Tibial nerve (tissue), 4 donors: ENCODE data around the gene ADGRB3. TPM values are rescaled to one million over a fixed set of nuclear protein-coding genes. Genes with fewer than 3 reads are reported as not detected.

Experiments used
- DNase-seq, 2 donors: peaks; one replicate each; pipeline ENCODE4 v3.0.0-alpha.2; 2019; ENCODE audit warnings: low spot score in 2 of 2
- H3K27ac ChIP-seq, 4 donors: fragments of 200-600 bp; sonication (generic) in 3 of 4; one replicate each; pipeline ENCODE4 v1.5.1; 2017 to 2019; ENCODE audit warnings: mild to moderate bottlenecking in 1 of 4
- H3K27me3 ChIP-seq, 2 donors: fragments of 200-600 bp; sonication (generic) in 1 of 2; one replicate each; pipeline versions ENCODE4 v1.5.1 to v1.6.0; 2017 to 2019
- H3K36me3 ChIP-seq, 3 donors: fragments of 200-600 bp; sonication (generic); one replicate each; pipeline ENCODE4 v1.5.1; 2018 to 2019
- H3K4me1 ChIP-seq, 4 donors: fragments of 200-600 bp; sonication (generic) in 3 of 4; one replicate each; pipeline ENCODE4 v1.5.1; 2017 to 2019
- H3K4me3 ChIP-seq, 4 donors: fragments of 200-600 bp; sonication (generic) in 3 of 4; one replicate each; pipeline ENCODE4 v1.5.1; 2017 to 2019; ENCODE audit warnings: mild to moderate bottlenecking in 1 of 4, moderate library complexity in 1 of 4
- H3K9me3 ChIP-seq, 4 donors: fragments of 200-600 bp; sonication (generic) in 3 of 4; one replicate each; pipeline ENCODE4 v1.5.1; 2017 to 2019
- CTCF ChIP-seq, 5 experiments: fragments of 200-600 bp in 3 of 5; fragments of 450-650 bp in 2 of 5; sonication (generic) in 3 of 5; IDR thresholded peaks; one replicate each; pipeline ENCODE4 v1.5.1; 2016 to 2019; ENCODE audit warnings: antibody characterized with exemption in 5 of 5, mild to moderate bottlenecking in 3 of 5, moderate library complexity in 2 of 5
- EP300 ChIP-seq, 2 donors: sonication (generic); formaldehyde crosslinking; IDR thresholded peaks; one replicate each; pipeline ENCODE4 v1.6.1; 2017; ENCODE audit warnings: antibody characterized with exemption in 2 of 2, mild to moderate bottlenecking in 1 of 2
- POLR2A ChIP-seq, 2 donors: fragments of 450-650 bp; IDR thresholded peaks; one replicate each; pipeline ENCODE4 v1.6.1; 2017; ENCODE audit warnings: antibody characterized with exemption in 2 of 2, mild to moderate bottlenecking in 2 of 2, moderate library complexity in 2 of 2
- WGBS, 2 donors: methylation state at CpG; one replicate each; pipeline ENCODE4 v1.1.5; 2018; 5-methylcytosine and 5-hydroxymethylcytosine counted together
- total RNA-seq, 4 donors: library from RNA; depleted of rRNA; stranded (reverse); fragments of >200 nt; gene quantifications; one replicate each; pipeline ENCODE4 v1.1.0, GENCODE V29; 2016

The ADGRB3 gene
- total RNA-seq, 4 donors from 2014 or later = 9.0 to 17.9 (median 11.4) TPM

- no peaks in the 10 kb centered on the region for H3K27me3 ChIP-seq
- no peaks in the 10 kb centered on the region for H3K9me3 ChIP-seq
- no peak for TF ChIP-seq EP300 (IDR thresholded peaks at IDR 0.05)
- TF ChIP-seq CTCF (IDR thresholded peaks at IDR 0.05) = no peak
- TF ChIP-seq POLR2A (IDR thresholded peaks at IDR 0.05) = no peak
- no peak for DNase-seq
- no peak overlapping the region for H3K4me3 ChIP-seq
- H3K4me1 ChIP-seq = no peaks in the 10 kb centered on the region
- no peak overlapping the region for H3K27ac ChIP-seq
- 81 to 85% methylated on average over 3 of the region's 3 CpGs for WGBS, 2 donors
- H3K36me3 ChIP-seq = no peaks in the 10 kb centered on the region
Observed at GRCh38 chr6:69379518-69379917, 744.4 kb downstream of the ADGRB3 start.

- H3K27me3 ChIP-seq = no peaks in the 10 kb centered on the region
- 83 to 85% methylated on average over 3 of the region's 3 CpGs for WGBS, 2 donors
Observed at GRCh38 chr6:69383627-69384026, 748.5 kb downstream of the ADGRB3 start.

GRCh38 chr6:69386426-69386825 is 751.3 kb downstream of the ADGRB3 start:
- Histone ChIP-seq H3K4me1 (no peaks in the 10 kb centered on the region), H3K27me3 (no peaks in the 10 kb centered on the region), H3K9me3 (no peaks in the 10 kb centered on the region), H3K36me3 (peaks cover 0 to 5% (median 0%) of the 10 kb centered on the region in 3 donors), H3K27ac (no peak overlapping the region), H3K4me3 (no peak overlapping the region)
- TF ChIP-seq EP300 (IDR thresholded peaks at IDR 0.05) = no peak
- no peak for TF ChIP-seq POLR2A (IDR thresholded peaks at IDR 0.05)
- TF ChIP-seq CTCF (IDR thresholded peaks at IDR 0.05) = no peak
- no peak for DNase-seq
- 43 to 57% methylated on average over 5 of the region's 5 CpGs for WGBS, 2 donors

More at GRCh38 chr6:69383627-69384026, 748.5 kb downstream of the ADGRB3 start:
- H3K4me3 ChIP-seq = no peak overlapping the region
- TF ChIP-seq POLR2A (IDR thresholded peaks at IDR 0.05) (no peak), EP300 (IDR thresholded peaks at IDR 0.05) (no peak), CTCF (IDR thresholded peaks at IDR 0.05) (no peak)
- H3K36me3 ChIP-seq = peaks cover 0 to 3% (median 0%) of the 10 kb centered on the region in 3 donors
- H3K27ac ChIP-seq = no peak overlapping the region
- no peaks in the 10 kb centered on the region for H3K9me3 ChIP-seq
- DNase-seq = no peak
- H3K4me1 ChIP-seq = no peaks in the 10 kb centered on the region

GRCh38 chr6:69390125-69390524 is 755.0 kb downstream of the ADGRB3 start:
- 71 to 83% methylated on average over 4 of the region's 4 CpGs for WGBS, 2 donors

GRCh38 chr6:69391106-69391505 is 756.0 kb downstream of the ADGRB3 start:
- 75 to 77% methylated on average over 6 of the region's 6 CpGs for WGBS, 2 donors
- H3K36me3 ChIP-seq = peaks cover 0 to 5% (median 0%) of the 10 kb centered on the region in 3 donors
- H3K27me3 ChIP-seq = no peaks in the 10 kb centered on the region
- no peaks in the 10 kb centered on the region for H3K9me3 ChIP-seq
- no peak for DNase-seq
- no peak overlapping the region for H3K27ac ChIP-seq
- H3K4me3 ChIP-seq = no peak overlapping the region
- H3K4me1 ChIP-seq = no peaks in the 10 kb centered on the region
- TF ChIP-seq CTCF (IDR thresholded peaks at IDR 0.05) = no peak
- TF ChIP-seq EP300 (IDR thresholded peaks at IDR 0.05) = no peak
- no peak for TF ChIP-seq POLR2A (IDR thresholded peaks at IDR 0.05)

More at GRCh38 chr6:69390125-69390524, 755.0 kb downstream of the ADGRB3 start:
- no peak for DNase-seq
- Histone ChIP-seq H3K4me1 (no peaks in the 10 kb centered on the region), H3K36me3 (peaks cover 0 to 5% (median 0%) of the 10 kb centered on the region in 3 donors), H3K4me3 (no peak overlapping the region), H3K27me3 (no peaks in the 10 kb centered on the region), H3K9me3 (no peaks in the 10 kb centered on the region), H3K27ac (no peak overlapping the region)
- no peak for TF ChIP-seq CTCF (IDR thresholded peaks at IDR 0.05)
- TF ChIP-seq EP300 (IDR thresholded peaks at IDR 0.05) = no peak
- no peak for TF ChIP-seq POLR2A (IDR thresholded peaks at IDR 0.05)
